ENCODE data around the gene LBHD1.

LBHD1 gene

DNA sequence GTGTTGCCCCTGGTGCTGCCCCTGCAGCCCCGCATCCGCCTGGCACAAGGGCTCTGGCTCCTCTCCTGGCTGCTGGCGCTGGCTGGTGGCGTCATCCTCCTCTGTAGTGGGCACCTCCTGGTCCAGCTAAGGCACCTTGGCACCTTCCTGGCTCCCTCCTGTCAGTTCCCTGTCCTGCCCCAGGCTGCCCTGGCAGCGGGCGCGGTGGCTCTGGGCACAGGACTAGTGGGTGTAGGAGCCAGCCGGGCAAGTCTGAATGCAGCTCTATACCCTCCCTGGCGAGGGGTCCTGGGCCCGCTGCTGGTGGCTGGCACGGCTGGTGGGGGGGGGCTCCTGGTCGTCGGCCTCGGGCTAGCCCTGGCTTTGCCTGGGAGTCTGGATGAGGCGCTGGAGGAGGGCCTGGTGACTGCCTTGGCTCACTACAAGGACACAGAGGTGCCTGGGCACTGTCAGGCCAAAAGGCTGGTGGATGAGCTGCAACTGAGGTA, 58.7 kb downstream of the LBHD1 start:
- ChIA-PET CTCF (interaction anchor here (1.0 to 12.0 kb wide), 5 partner anchors 9 to 35 kb away, joined by 3 to 95 read pairs (median 4); partner anchors contain the start of genes B3GAT3, MTA2 and TUT1), POLR2A (interaction anchor here (0.6 to 3.0 kb wide), 4 partner anchors 8 to 213 kb away, joined by 3 to 11 read pairs (median 3); partner anchors contain the start of genes B3GAT3, MTA2 and TUT1)
- TF ChIP-seq, protein P1, sequence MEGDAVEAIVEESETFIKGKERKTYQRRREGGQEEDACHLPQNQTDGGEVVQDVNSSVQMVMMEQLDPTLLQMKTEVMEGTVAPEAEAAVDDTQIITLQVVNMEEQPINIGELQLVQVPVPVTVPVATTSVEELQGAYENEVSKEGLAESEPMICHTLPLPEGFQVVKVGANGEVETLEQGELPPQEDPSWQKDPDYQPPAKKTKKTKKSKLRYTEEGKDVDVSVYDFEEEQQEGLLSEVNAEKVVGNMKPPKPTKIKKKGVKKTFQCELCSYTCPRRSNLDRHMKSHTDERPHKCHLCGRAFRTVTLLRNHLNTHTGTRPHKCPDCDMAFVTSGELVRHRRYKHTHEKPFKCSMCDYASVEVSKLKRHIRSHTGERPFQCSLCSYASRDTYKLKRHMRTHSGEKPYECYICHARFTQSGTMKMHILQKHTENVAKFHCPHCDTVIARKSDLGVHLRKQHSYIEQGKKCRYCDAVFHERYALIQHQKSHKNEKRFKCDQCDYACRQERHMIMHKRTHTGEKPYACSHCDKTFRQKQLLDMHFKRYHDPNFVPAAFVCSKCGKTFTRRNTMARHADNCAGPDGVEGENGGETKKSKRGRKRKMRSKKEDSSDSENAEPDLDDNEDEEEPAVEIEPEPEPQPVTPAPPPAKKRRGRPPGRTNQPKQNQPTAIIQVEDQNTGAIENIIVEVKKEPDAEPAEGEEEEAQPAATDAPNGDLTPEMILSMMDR (IDR thresholded peaks at IDR 0.05; ENCODE audit: insufficient read depth, low read length, missing control alignments) = no peak
- no peak overlapping the region for H3K4me3 ChIP-seq (ENCODE audit: low read depth, low read length)
- no peak for DNase-seq (ENCODE audit: low read depth, low spot score)
